GM19023 (cell line): ENCODE measurements around the gene MAML3.

Experiments
- ATAC-seq: cut with Tn5 transposase; IDR thresholded peaks from one replicate; pipeline ENCODE4 v1.9.1; 2021; ENCODE audit warnings: mild to moderate bottlenecking, moderate library complexity; ENCODE audit not compliant: unreplicated experiment

Gene MAML3

DNA sequence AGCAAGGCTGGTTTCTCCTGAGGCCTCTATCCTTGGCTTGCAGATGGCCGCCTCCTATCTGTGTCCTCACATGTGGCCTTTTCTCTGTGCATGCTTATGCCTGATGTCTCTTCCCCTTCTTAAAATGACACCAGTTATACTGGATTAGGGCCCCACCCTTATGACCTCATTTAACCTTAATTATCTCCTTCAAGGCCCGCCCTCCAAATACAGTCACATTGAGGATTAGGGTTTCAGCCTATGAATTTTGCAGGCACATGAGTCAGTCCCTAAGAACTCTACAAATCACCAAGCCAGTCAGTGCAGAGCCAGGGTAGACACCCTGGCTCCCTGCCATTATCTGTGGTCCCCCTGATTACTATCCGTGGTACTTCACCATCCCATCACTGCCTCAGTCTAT, 51.6 kb downstream of the MAML3 start:
- no peak for ATAC-seq

DNA sequence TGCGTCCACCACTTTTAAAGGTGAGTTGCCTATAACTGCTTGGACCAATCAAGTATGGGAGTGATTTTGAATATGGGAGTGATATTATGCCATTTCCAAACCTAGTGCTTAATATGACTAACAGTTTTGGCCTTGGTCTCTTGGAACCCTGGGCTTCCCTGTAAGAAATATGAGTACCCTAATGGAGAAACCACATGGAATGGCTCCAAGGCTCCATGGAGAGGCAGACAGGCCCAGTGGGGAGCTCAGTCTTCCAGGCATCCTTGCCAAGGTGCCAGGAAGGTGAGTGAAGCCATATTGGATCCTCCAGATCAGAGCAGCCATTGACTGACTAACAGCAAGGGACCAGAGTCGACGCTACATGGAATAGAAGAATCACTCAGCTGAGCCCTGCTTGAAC, 53.2 kb downstream of the MAML3 start:
- no peak for ATAC-seq

DNA sequence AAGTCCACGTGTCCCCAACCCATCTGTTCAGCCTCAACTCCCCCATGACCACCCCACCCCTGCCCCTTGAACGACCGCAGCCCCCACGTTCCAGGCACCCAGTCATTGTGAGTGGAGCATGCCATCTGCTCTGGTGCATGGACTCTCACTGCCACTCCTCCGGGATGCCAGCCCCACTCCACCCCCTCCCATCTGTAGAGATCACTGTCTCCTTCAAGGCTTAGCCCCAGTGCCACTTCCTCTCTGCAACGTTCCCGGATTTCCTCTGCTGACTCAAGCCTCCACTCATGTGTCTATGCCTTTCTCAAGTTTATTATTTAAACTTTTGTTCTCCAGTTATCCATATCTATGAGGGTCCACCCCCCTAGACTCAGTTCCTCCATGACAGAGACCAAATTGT, 54.0 kb downstream of the MAML3 start:
- no peak for ATAC-seq

DNA sequence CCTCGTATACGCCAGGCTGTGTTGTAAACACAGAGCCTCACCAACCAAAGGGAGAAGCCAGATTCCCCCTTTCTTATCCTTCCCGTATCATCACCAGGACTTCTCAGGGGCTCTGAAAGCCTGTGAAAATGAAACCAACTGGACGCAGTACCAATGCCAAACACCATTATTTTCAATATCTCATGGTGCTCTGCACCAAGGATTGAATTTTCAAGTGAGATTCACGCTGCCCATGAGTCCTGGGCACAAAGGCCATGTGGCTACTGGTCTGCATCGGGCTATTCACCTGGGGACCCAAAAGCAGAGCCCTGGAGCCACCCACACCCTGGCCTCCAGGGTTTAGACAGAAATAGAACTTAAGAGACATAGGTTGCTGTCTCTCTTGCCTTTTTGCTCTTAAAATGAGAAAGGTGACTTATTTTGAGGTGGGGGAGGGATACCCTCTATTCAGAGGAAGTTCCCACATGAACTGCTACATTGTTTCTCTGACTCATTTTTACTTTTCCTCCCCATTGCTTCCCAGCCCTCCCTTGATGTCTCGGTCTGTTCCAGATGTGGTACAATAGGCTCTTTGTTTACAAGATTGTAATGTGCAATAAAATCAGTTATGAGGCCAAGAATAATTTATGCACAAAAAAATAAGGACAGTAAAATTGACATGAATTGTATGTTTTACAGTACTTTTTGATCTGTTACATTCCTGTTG, 55.4 kb downstream of the MAML3 start:
- no peak for ATAC-seq

DNA sequence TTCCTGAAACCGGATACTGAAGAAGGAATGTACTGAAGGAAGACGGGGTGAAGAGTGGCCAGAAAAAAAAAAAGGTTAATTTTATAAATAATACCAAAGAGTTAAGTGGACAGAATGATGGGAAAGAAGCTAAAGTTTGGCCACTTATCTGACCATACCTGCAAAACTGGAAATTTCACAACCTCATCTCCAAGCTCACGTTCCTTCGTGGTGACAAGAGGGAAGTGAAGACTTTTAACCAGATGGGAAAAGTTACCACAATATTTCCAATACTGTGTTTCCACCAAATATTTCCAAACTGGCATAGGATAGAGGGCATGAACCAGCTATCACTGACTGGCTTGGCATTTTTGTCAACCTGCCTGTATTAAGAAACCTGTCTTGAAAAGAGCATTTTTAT, 56.4 kb downstream of the MAML3 start:
- no peak for ATAC-seq

DNA sequence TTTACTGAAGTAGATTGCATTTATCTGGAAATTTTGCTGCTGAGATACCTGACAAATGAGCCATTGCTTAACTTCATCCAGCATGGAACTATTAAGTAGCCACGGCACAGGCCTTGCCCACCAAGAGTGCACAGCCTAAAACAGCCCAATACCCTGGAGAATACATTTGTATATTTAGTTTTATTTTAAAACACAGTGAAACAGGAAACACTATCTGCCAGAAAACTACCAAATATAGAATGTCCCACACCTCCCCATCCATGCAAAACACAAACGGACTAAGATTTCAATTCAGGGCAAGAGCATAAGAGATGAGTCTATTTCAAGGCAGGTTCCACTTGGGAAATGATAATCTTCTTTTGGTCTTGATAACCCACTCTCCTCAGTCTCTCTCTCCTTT, 57.1 kb downstream of the MAML3 start:
- no peak for ATAC-seq

DNA sequence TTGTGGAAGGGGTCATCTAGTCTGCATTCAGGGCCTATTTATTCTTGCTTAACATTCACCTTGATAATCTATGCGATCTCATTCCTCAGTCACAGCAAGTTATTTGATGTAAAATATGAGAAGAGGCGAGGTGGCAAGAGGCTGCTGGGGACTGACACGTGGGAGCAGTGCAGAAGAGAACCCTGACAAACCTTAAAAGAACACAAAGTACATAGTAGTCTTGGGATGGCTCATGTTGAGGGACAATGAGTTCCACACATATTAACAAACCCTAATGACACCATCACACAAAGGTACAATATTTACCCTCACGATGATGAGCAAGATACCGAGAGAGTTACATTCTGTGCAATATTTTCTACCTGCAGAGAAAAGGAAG, 57.5 kb downstream of the MAML3 start:
- no peak for ATAC-seq

DNA sequence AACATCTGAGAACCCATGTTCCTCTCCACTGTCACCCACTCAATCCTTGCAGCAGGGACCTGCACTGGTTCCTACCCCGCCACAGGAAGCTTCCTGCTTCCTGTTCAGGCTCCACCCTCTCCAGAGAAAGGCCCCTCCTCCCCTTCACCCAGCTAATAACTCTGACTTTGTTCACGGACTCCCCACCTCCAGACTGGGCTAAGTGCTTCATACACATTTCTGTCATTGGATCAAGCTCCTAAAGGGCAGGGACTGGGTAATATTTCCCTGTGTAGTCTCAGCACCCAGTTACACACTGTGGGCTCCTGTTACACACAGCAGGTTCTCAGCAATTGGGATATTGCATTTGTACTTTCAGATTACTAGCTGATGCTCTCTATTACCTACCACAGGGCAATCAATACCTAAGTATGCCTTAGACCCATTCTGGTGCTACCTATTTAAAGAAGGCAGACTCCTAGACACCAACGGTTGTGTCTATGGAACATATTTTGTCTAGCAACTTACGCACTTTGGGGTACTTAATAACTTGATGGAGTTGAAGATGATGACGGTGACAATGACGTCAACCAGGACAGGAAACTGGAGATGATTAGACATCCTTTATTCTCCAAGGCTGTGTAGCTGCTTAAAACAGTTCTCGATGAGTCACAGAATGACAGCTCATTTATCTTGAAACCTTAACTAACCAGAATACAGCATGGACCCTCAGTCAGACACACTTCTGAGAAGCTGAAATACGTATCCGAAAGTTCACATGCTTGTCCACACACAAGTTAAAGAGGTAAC, 58.1 kb downstream of the MAML3 start:
- ATAC-seq = no peak

DNA sequence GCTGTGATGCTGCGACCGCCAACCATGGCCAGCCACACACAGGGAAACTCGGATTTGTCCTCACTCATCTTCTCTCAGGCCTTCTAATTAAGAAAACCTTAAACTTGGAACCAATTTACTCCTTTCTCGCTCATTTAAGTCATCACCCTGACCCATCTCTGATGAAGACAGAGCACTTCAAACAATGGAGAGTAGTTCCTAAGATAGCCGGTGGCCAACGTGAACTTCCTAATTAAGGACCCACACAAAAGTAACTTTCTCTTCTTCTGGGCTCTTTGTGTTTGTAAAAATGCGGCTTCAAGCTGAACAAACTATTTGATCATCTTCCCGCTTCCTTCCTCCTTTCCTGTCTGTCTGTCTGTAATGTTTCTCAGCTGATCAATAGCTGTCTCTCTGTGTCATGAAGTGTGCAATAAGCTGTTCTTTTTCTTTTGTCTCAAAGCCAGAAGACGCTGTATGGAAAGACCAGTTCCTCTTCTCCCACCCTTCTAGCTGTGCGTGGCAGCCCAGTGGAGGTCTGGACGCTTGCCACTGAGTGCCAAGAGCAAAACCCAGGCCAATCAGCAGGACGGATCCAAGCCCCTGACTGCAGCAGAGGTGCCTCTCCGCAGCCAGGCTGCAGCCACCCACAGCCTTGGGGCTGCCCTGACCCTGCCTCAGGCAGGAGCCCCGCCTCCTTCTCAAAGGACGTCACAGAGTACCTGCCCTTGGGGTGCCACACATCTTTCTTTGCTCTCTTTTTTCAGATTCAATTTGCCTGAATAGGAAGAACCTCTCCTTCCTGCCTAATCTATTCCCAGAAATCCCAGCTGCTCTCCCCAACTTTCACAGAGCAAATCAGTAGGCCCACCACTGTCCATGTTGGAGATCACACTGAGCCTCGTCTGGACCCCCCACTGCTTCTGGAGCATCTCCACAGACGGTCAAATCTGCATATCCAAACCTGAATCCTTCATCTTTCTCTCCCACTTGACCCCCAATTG, 59.3 kb downstream of the MAML3 start:
- ATAC-seq = no peak

DNA sequence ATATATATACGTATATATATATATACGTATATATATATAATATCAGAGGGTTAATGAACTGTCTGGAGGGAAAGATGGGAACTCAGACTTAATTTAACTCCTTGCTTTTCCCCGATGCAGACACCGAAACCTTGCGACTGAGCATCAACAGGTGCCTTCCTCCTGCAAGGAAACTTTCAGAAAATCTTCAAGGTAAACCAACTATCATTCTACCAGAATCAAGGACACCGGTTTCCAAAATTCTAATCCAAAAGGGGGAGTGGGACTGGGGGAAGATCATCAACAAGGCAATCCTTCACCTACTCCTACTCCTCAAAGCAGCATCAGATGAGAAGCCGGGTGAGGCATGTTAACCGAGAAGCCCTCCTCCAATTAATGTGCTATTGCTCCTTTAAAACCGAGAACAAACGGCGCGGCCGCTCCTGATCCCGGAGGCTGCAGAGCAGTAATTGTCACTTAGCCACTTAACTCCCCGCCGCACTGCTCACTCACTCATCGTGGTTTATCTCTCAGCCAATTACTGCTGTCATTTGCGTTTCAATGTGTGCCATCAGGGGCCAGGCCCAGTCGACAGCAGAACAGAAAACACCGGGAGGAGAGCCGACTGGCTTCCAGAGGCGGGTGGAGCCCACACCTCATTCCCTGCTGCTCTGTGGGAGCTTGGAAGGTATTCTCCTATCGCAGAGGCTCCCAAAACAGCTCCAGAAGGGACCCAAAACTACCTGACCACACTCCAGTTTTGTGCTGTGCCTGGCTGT, 61.7 kb downstream of the MAML3 start:
- ATAC-seq = no peak

DNA sequence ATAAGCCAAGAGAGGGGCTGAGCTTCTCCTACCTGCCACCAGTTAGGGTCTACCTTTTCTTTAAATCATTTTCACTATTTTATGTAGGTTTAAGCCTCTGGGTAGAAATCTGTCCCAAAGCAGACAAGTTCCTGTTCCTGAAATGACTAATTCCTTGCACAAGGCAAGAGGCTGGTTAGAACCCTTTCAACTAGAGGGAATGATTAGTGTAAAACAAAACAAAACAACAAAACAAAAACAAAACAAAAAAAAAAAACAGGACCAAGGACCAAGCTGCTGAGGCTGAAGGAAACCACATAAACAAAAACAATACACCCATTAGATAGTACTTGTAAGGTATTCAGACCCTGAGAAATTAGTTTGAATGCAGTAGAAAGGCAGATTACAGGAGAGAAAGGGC, 62.7 kb downstream of the MAML3 start:
- ATAC-seq = no peak

DNA sequence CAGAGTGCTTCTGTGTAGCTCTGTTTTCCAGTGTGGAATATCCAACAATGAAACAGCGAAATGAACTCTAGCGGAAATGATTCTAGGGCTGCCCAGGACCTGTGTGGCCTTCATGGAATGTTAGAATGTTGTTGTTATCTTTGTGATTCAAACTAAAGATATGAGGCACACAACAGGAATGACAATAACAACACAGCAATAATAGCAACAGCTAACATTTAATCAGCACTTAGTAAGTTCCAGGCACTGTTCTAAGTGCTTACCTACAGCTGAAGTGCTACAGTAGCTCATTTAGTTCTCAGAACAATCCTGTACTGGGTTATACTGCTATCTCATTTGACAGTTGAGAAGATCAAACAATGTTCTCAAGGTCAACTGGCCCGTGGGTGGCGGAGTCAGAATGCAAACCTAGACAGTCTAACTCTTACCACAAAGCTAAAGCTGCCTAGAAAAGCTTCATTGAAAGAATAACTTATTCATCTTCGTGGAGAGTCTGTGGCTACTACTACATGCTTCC, 63.7 kb downstream of the MAML3 start:
- no peak for ATAC-seq

DNA sequence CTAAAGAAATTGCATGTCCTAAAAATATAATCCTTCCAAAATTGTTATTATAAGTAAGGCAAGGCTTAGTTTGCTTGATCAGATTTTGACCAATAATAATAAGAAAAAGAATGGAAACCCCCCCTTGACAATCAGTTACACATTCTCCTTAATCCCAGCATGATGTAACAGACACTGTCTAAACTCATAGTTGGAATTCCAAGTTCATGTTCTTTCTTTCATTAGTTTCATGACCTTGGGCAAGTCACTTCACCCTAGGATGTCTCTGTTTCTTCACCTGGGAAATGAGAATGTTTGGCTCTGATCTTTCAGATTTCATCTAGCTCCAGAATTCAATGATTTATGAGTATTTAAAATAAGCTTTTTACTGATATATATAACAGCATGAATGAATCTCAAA, 64.8 kb downstream of the MAML3 start:
- no peak for ATAC-seq

DNA sequence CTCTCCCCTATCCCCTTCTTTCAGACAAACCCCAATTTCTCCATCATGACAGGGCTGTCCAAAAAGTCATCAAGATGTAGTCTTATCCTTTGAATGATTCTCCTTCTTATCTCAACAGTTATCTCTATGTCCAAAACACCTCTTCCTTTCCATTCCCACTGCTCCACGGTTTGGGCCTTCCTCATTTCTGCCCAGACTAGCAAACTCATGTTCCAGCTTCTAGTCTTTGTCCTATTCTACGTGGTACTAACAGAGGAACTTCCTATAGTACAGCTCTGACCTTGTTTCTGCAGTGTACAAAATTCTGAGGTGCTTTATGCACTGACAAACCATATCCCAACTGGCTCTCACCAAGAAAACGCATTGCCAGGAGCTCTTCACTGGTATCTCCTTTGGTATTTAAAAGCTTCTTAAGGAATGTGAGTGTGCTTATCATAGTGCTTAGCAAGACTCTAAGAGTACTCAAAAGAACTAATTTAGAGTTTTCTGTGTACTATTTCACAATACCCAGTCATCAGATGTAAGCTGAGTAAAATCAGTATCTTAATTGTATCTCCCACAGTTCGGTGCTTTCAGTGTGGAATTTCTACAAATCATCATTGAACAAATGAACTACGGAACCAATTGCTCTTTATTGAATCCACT, 65.5 kb downstream of the MAML3 start:
- ATAC-seq = no peak

DNA sequence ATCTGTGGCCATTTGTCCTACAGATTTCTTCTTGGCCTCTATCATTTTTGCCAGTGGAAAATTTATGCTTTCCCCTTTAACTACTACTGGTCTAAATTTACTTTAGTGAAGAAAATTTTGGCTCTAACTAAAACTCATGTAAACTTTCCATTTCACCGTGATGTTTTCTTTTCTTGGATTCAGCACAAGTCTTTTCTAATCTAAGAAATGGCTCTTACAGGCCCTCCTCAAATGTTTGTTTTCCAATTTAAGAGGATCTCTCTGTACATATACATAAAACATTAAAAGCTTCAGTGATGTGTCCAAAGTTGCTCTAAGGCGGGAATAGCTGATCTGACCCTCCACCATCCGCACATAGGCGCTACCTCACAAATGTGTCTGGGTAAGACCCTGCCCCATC, 68.1 kb downstream of the MAML3 start:
- no peak for ATAC-seq

DNA sequence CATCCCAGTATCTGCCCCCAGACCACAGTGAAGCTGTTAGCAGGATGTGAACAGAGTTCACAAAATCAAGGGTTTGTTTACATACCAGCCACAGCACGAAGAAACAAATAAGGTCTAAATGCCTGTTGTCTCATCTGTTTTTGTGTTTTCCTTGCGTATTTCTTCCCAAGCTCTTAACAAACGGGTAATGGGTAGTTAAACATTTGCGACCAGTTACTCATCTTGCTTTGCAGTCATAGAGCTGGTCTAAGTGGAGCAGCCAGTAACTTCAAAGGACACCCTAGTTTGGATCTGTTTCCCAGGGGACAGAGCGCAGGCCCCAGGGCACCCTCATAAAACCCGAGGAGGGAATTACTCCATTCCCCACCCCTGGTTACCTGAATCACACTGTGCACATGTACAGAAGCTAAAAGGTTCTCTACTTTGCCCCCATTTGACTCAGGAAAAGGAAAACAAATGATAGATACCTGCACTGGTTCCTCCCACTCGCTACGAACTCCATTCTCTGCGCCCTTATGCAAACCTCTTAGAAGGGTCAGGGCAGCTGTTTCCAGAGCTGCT, 68.8 kb downstream of the MAML3 start:
- ATAC-seq = no peak

DNA sequence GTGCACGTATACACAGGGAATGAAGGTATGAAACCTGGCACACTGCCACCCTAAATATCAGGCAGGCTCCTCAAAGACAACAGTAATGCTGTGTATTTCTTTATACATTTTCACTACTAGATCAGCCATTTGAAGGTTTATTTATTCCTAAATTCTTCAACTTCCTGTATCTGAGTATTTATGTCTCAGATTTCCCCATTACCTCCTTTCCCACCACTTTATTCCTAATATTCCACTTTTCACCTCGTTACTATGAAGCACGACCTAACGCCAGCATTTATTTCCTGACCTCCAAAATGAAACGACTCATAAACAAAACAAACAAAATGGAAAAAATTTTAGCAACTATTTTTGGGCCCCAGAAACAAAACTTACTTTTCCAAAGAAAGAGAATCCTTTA, 69.6 kb downstream of the MAML3 start:
- no peak for ATAC-seq

DNA sequence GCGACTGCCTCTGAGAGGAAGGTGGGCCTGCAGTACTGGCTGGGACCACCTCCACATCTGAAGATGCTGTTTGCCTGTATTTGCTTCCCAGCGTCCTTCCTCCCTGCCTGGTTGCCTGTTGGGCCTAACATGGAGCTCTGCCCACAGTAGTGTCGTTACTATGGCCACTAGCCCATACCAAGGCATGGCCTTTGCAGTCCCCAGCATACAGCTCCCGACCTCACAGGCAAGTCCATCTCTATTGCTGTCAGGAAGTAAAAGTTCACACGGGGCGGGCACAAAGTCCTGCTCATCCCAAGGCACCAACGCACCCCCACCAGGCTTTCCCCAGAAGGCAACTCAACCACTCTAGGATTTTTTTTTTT, 71.6 kb downstream of the MAML3 start:
- no peak for ATAC-seq

DNA sequence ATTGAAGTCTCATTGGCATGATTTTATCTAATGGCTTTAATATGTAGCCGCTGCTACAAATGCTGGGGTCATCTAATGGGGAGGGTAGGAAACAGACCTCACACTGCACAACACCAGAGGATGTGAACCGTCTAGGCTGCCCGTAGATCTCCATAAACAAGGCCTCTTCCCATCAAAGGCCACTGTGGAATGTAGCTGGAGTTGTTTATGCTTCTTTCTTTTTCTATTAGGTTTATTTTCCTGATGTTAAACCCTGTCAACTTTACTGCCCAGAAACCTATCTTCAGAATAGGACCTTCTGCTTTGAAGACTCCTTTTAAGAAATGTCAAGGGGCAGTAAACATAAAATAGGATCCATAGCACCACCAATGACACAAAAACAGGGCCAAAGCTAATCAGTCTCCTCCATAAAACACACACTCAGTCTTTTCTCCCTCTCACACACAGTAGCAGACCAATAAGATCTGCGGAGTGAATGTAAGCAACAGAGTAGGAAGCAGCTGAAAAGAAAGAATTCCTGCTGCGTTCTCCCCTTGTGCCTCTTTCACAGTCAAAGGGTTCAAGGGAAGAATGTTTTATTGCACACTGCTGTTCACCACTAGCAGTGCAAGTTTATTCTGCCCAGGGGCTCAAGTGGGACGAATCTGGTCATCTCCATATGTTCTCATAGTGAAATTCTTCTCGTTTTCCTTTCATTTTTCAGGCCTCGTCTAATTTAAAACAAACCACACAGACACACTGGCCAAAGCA, 72.2 kb downstream of the MAML3 start:
- ATAC-seq = no peak
